GM12801 (cell line): ENCODE measurements around the gene MUC2.

Experiments used
- CTCF ChIP-seq: IDR thresholded peaks from one replicate; pipeline ENCODE4 v1.5.1; 2011; ENCODE audit warnings: control low read depth; ENCODE audit not compliant: insufficient read length; ENCODE audit errors: extremely low read depth

MUC2 gene

GRCh38 chr11:1077417-1078119 is 2.9 kb downstream of the MUC2 start:
- no peak for TF ChIP-seq CTCF

- no peak for TF ChIP-seq CTCF
Measured at GRCh38 chr11:1078191-1078601, 3.5 kb downstream of the MUC2 start.

GRCh38 chr11:1081601-1082311 is 7.1 kb downstream of the MUC2 start:
- TF ChIP-seq CTCF = no peak

- no peak for TF ChIP-seq CTCF
Measured at GRCh38 chr11:1082346-1082727, 7.7 kb downstream of the MUC2 start.

- TF ChIP-seq CTCF = no peak
Measured at GRCh38 chr11:1082728-1083620, 8.3 kb downstream of the MUC2 start.

GRCh38 chr11:1083621-1084551 is 9.2 kb downstream of the MUC2 start:
- no peak for TF ChIP-seq CTCF
